Neutrophil (primary cell): ENCODE measurements around the gene EIF2S1.

Experiments used
- H3K27ac ChIP-seq: fragments of 200-600 bp; sonication (generic); 2 replicates; pipeline ENCODE4 v1.5.1; 2016; ENCODE audit warnings: mild to moderate bottlenecking, moderate library complexity
- H3K27me3 ChIP-seq: fragments of 200-600 bp; sonication (generic); 2 replicates; pipeline ENCODE4 v1.6.0; 2016; ENCODE audit warnings: mild to moderate bottlenecking
- H3K36me3 ChIP-seq: fragments of 200-600 bp; sonication (generic); 2 replicates; pipeline ENCODE4 v1.5.1; 2017
- H3K4me1 ChIP-seq, 2 experiments: fragments of 200-600 bp in 1 of 2; sonication (generic) in 1 of 2; 1 replicate in 1 of 2; 2 replicates in 1 of 2; pipeline versions ENCODE4 v1.5.1 to v1.6.1; 2013 to 2016; ENCODE audit warnings: low read depth in 1 of 2, low read length in 1 of 2, mild to moderate bottlenecking in 1 of 2, moderate library complexity in 1 of 2; ENCODE audit not compliant: control insufficient read depth in 1 of 2, insufficient read depth in 1 of 2
- H3K4me3 ChIP-seq, 2 experiments: fragments of 200-600 bp in 1 of 2; sonication (generic) in 1 of 2; 1 replicate in 1 of 2; 2 replicates in 1 of 2; pipeline ENCODE4 v1.5.1; 2013 to 2016; ENCODE audit warnings: low read depth in 1 of 2, low read length in 1 of 2, mild to moderate bottlenecking in 1 of 2, moderate library complexity in 1 of 2
- H3K9me3 ChIP-seq: fragments of 200-600 bp; sonication (generic); 2 replicates; pipeline ENCODE4 v1.5.1; 2016
- TF ChIP-seq, protein P1 (sequence below): fragments of 200-600 bp; sonication (generic); IDR thresholded peaks from 2 replicates; pipeline ENCODE4 v1.5.1; 2016; ENCODE audit warnings: antibody characterized with exemption

The EIF2S1 gene

DNA sequence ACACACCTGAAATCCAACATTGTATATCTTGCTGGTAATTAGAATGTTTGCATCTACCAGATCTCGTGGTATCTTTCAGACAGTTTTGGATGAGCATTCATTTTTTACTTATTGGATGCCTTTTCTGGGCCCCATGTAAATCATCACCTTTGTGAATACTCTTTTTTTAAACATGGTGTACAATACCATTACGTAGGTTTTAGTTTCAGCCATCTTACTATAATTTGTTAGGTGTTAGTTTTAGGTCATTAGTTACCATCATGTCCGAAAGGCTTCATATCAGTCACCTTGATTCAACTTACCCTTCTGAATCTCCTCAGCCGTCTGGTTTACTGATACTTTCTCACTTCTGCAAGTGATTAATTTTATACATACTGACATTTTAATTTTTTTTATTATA lies 5.3 kb downstream of the EIF2S1 start:
- Histone ChIP-seq H3K27ac (no peak overlapping the region), H3K4me3 (no peak overlapping the region), H3K9me3 (no peaks in the 10 kb centered on the region), H3K36me3 (peaks cover 54% of the 10 kb centered on the region), H3K4me1 (peaks cover 10% of the 10 kb centered on the region in 2 experiments), H3K27me3 (no peaks in the 10 kb centered on the region)
- TF ChIP-seq, protein P1, sequence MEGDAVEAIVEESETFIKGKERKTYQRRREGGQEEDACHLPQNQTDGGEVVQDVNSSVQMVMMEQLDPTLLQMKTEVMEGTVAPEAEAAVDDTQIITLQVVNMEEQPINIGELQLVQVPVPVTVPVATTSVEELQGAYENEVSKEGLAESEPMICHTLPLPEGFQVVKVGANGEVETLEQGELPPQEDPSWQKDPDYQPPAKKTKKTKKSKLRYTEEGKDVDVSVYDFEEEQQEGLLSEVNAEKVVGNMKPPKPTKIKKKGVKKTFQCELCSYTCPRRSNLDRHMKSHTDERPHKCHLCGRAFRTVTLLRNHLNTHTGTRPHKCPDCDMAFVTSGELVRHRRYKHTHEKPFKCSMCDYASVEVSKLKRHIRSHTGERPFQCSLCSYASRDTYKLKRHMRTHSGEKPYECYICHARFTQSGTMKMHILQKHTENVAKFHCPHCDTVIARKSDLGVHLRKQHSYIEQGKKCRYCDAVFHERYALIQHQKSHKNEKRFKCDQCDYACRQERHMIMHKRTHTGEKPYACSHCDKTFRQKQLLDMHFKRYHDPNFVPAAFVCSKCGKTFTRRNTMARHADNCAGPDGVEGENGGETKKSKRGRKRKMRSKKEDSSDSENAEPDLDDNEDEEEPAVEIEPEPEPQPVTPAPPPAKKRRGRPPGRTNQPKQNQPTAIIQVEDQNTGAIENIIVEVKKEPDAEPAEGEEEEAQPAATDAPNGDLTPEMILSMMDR, result no peak

- H3K36me3 ChIP-seq, result peaks cover 85% of the 10 kb centered on the region
Observed at GRCh38 chr14:67370830-67371229, 10.7 kb downstream of the EIF2S1 start.

DNA sequence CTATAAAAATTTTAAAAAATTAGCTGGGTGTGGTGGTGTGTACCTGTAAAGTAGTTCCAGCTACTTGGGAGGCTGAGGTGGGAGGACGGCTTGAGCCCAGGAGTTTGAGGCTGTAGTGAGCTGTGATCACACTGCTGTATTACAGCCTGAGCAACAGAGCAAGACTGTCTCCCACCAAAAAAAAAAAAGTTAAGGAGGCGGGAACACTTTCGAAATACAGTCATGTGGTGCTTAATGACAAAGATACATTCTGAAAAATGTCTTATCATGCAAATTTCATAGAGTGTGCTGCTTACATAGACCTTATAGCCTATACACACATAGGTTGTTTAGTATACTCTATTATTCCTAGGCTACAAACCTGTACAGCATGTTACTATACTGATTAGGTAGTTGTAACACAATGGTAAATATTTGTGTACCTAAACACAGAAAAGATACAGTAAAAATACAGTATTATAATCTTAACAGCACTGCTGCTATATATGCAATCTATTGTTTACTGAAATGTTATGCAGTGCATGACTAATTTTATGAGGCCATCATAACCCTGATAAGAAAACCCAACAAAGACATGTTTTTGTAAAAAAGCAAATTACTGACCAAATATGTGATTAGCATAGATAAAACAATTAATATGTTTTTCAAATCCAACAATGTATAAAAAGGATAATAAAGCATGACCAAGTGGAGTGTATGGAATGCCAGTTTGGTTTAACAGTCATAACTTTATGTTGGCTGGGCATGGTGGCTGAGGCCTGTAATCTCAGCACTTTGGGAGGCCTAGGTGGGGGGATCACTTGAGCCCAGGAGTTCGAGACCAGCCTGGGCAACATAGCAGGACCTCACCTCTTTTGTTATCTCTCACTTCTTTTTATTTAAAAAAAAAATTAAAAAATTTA lies 11.4 kb downstream of the EIF2S1 start:
- no peaks in the 10 kb centered on the region for H3K4me1 ChIP-seq
- no peak overlapping the region for H3K27ac ChIP-seq
- peaks cover 85% of the 10 kb centered on the region for H3K36me3 ChIP-seq
- no peaks in the 10 kb centered on the region for H3K9me3 ChIP-seq
- TF ChIP-seq, protein P1, result no peak
- no peaks in the 10 kb centered on the region for H3K27me3 ChIP-seq
- no peak overlapping the region for H3K4me3 ChIP-seq

More at GRCh38 chr14:67370830-67371229, 10.7 kb downstream of the EIF2S1 start:
- Histone ChIP-seq H3K27ac (no peak overlapping the region), H3K27me3 (no peaks in the 10 kb centered on the region), H3K4me3 (no peak overlapping the region), H3K9me3 (no peaks in the 10 kb centered on the region), H3K4me1 (no peaks in the 10 kb centered on the region)
- TF ChIP-seq, protein P1, result no peak

DNA sequence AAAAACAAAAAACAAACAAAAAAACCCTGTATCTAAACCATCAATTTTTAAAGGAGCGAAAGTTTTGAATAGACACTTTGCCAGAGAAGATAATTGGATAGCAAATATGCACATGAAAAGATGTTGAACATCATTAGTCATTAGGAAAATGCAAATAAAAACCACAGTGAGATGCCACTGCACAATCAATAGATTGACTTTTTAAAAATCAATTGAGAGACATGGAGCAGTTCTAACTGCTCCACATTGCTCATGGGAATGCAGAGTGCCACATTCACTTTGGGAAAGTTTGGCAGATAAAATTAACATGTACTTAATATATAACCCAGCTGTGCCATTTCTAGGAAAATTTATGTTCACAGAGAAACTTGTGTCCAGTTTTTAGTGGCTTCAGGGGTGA lies 12.7 kb downstream of the EIF2S1 start:
- no peak overlapping the region for H3K4me3 ChIP-seq
- no peaks in the 10 kb centered on the region for H3K9me3 ChIP-seq
- H3K36me3 ChIP-seq, result peaks cover 85% of the 10 kb centered on the region
- H3K4me1 ChIP-seq, result no peaks in the 10 kb centered on the region
- no peak overlapping the region for H3K27ac ChIP-seq
- H3K27me3 ChIP-seq, result no peaks in the 10 kb centered on the region
- TF ChIP-seq, protein P1, result no peak

DNA sequence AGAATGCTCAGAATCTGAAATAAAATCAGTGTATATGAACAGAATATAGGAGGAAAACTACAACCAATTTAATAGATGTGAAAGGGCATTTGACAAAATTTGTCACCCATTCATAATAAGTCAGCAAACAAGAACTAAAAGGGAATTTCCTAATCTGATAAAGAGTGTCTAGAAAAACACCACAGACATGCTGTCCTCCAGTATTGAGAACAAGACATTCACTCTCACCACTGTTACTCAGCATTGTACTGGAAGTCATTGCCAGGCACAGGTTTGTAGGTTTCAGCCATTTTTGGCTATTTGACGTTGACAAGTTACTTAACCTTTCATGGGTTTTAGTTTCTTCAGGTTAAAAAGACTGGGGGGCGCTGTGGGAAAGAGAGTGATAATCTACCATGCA lies 13.2 kb downstream of the EIF2S1 start:
- Histone ChIP-seq H3K9me3 (no peaks in the 10 kb centered on the region), H3K4me3 (no peak overlapping the region), H3K27ac (no peak overlapping the region), H3K36me3 (peaks cover 82% of the 10 kb centered on the region), H3K4me1 (no peaks in the 10 kb centered on the region), H3K27me3 (no peaks in the 10 kb centered on the region)
- TF ChIP-seq, protein P1, result no peak
